K562 (cell line): ENCODE data around the gene SERHL2. TPM values are rescaled to one million over a fixed set of nuclear protein-coding genes. Genes with fewer than 3 reads are reported as not detected.

Source experiments
- ATAC-seq: fragments of 200-7000 bp; cut with Tn5 transposase; 3 replicates; pipeline ENCODE4 v1.9.1; 2020; ENCODE audit warnings: moderate library complexity
- BruUV-seq: library from RNA; stranded (reverse); fragments of 400-500 nt; replicated peaks from 2 replicates; lab custom pipeline; 2021; lab: Mats Ljungman, UMichigan
- CTCF ChIA-PET: fragments of 300-600 bp; formaldehyde crosslinking; extraction: SDS; loops from one replicate; lab custom pipeline; 2021; ENCODE audit warnings: low intra/inter-chr PET ratio; lab: Yijun Ruan, JAX
- POLR2A ChIA-PET: fragments of 300-600, 350-650 bp; sonication (Branson Sonifier 250); formaldehyde crosslinking; extraction: SDS; loops from one replicate; lab custom pipeline; 2021; ENCODE audit warnings: antibody characterized with exemption, inconsistent platforms; lab: Yijun Ruan, JAX
- DNase-seq, 4 experiments: peaks; one replicate each; pipeline versions ENCODE4 v3.0.0 to v3.0.0-alpha.2; 2011 to 2018; ENCODE audit warnings: low spot score in 3 of 4, mixed read lengths in 3 of 4; ENCODE audit errors: extremely low read depth in 1 of 4
- FAIRE-seq: peaks from 2 replicates; lab custom pipeline; 2011; peaks lifted over from hg19 to GRCh38; lab: Jason Lieb, UNC
- H2AFZ ChIP-seq: 2 replicates; pipeline ENCODE4 v1.6.0; 2011; ENCODE audit warnings: low read depth, low read length, control low read depth, inconsistent platforms
- H3K27ac ChIP-seq: fragments of 200-600 bp; 3 replicates; pipeline ENCODE4 v1.8.0; 2011; ENCODE audit warnings: low read depth, mild to moderate bottlenecking, control low read depth, inconsistent platforms, low read length, moderate library complexity, mixed read lengths; ENCODE audit errors: extremely low read depth
- H3K27me3 ChIP-seq, 2 experiments: fragments of 300-600 bp in 1 of 2; 2 replicates in 1 of 2; 3 replicates in 1 of 2; pipeline versions ENCODE4 v1.6.0 to v1.8.0; 2011; ENCODE audit warnings: inconsistent platforms in 2 of 2, low read length in 2 of 2, mild to moderate bottlenecking in 1 of 2, mixed read lengths in 1 of 2, moderate library complexity in 1 of 2; ENCODE audit not compliant: control insufficient read depth in 2 of 2, insufficient read depth in 2 of 2
- H3K36me3 ChIP-seq: fragments of 300-600 bp; 3 replicates; pipeline ENCODE4 v1.8.0; 2011; ENCODE audit warnings: mild to moderate bottlenecking, low read length, inconsistent platforms; ENCODE audit not compliant: control insufficient read depth, insufficient read depth
- H3K4me1 ChIP-seq, 2 experiments: fragments of 200-600 bp in 1 of 2; replicated peaks in 1 of 2; 2 replicates in 1 of 2; 3 replicates in 1 of 2; pipeline versions ENCODE4 v1.5.1 to v1.8.0; 2011; ENCODE audit warnings: inconsistent platforms in 2 of 2, low read length in 2 of 2, mild to moderate bottlenecking in 1 of 2, mixed read lengths in 1 of 2, moderate library complexity in 1 of 2; ENCODE audit not compliant: control insufficient read depth in 2 of 2, insufficient read depth in 2 of 2
- H3K4me2 ChIP-seq: 2 replicates; pipeline ENCODE4 v1.6.1; 2011; ENCODE audit warnings: low read length, control low read depth, inconsistent platforms, mixed read lengths; ENCODE audit not compliant: insufficient read depth
- H3K4me3 ChIP-seq: fragments of 200-600 bp; sonication (generic), shearing (Covaris generic); 2 replicates; pipeline ENCODE4 v1.5.1; 2016; ENCODE audit warnings: control low read depth, inconsistent platforms
- H3K79me2 ChIP-seq: fragments of 200-600 bp; 3 replicates; pipeline ENCODE4 v1.8.0; 2011; ENCODE audit warnings: low read length, inconsistent platforms; ENCODE audit not compliant: control insufficient read depth, insufficient read depth
- H3K9ac ChIP-seq, 2 experiments: 2 replicates each; pipeline versions ENCODE4 v1.6.0 to v1.6.1; 2011; ENCODE audit warnings: low read depth in 2 of 2, low read length in 2 of 2, control low read depth in 1 of 2, inconsistent platforms in 1 of 2, mild to moderate bottlenecking in 1 of 2, mixed read lengths in 1 of 2; ENCODE audit not compliant: insufficient read depth in 1 of 2
- H3K9me1 ChIP-seq: one replicate; pipeline ENCODE4 v1.6.0; 2011; ENCODE audit warnings: inconsistent platforms, mild to moderate bottlenecking, low read length, moderate library complexity; ENCODE audit not compliant: control insufficient read depth, insufficient read depth
- H3K9me3 ChIP-seq: replicated peaks from 2 replicates; pipeline ENCODE4 v1.5.1; 2011; ENCODE audit warnings: low read depth, low read length, inconsistent platforms; ENCODE audit not compliant: control insufficient read depth, insufficient read depth
- H4K20me1 ChIP-seq: replicated peaks from 2 replicates; pipeline ENCODE4 v1.6.1; 2011; ENCODE audit warnings: low read length, inconsistent platforms, mixed read lengths; ENCODE audit not compliant: control insufficient read depth, insufficient read depth
- HEY1 ChIP-seq: fragments of 250-450 bp; sonication (Bioruptor Pico); IDR thresholded peaks from 2 replicates; pipeline ENCODE4 v1.5.0; 2020; ENCODE audit warnings: mild to moderate bottlenecking, moderate library complexity, borderline replicate concordance
- MITF ChIP-seq: IDR thresholded peaks from 2 replicates; pipeline ENCODE4 v1.6.1; 2014; ENCODE audit warnings: antibody characterized with exemption
- MTA1 ChIP-seq: fragments of 450-650 bp; IDR thresholded peaks from 2 replicates; pipeline ENCODE4 v1.6.1; 2017; ENCODE audit warnings: borderline replicate concordance
- RCOR1 ChIP-seq, 2 experiments: IDR thresholded peaks; 2 replicates each; pipeline ENCODE4 v1.6.1; 2012; ENCODE audit warnings: low read depth in 2 of 2, low read length in 2 of 2, borderline replicate concordance in 1 of 2, improper control_type of control experiment in 1 of 2
- ZNF184 ChIP-seq: sonication (generic); formaldehyde crosslinking; IDR thresholded peaks from 2 replicates; pipeline ENCODE4 v1.5.0; 2020; ENCODE audit warnings: missing genetic modification reagents
- WGBS: fragments of 100-300 bp; shearing (Covaris generic); methylation state at CpG from one replicate; pipeline ENCODE4 v1.1.6; 2016; ENCODE audit warnings: low coverage, mixed read lengths; ENCODE audit not compliant: insufficient coverage; ENCODE audit errors: missing lambda C conversion rate; 5-methylcytosine and 5-hydroxymethylcytosine counted together
- in situ Hi-C: fragments of 300-500 bp; cut with MboI; formaldehyde crosslinking; loops from 4 replicates; pipeline ENCODE4 v1.15.0; 2018; ENCODE audit warnings: inconsistent platforms, mixed read lengths
- intact Hi-C: fragments of 100-400 bp; cut with micrococcal nuclease; formaldehyde crosslinking; loops from 2 replicates; pipeline ENCODE4 v1.14.2; 2022
- polyA plus RNA-seq, 8 experiments: library from polyadenylated mRNA; depleted of rRNA in 4 of 8; stranded (reverse) in 5 of 8; unstranded in 3 of 8; fragments of >200 nt; fragmentation: Nextera tagmentation in 2 of 8; fragmentation: Illumina TruSeq in 1 of 8; extraction: Ambion mirVana in 2 of 8; extraction: Trizol in 1 of 8; gene quantifications; 2 replicates each; pipeline versions ENCODE4 v1.2.1 to v1.2.3, GENCODE V29; 2011 to 2014; ENCODE audit warnings: inconsistent platforms in 1 of 8, missing spikeins in 1 of 8
- total RNA-seq, 7 experiments: library from RNA; depleted of rRNA in 6 of 7; stranded (reverse); fragments of >200 nt in 6 of 7; fragmentation: Illumina TruSeq in 2 of 7; extraction: Trizol in 2 of 7; gene quantifications; 2 replicates each; pipeline versions ENCODE4 v1.2.1 to v1.2.3, GENCODE V29; 2011 to 2021; ENCODE audit warnings: low replicate concordance in 1 of 7

SERHL2 gene
- total and polyA plus RNA-seq, 9 of the 15 experiments (the other 6 are each of a cell fraction or from before 2014, with no cell fraction given): 19.9 to 62.6 (median 25.2) TPM

- BruUV-seq: no TSS peak
- H3K27me3 ChIP-seq: no peaks in the 10 kb centered on the region
- no peak for FAIRE-seq
- DNase-seq: no peak
- no peak overlapping the region for H3K27ac ChIP-seq
- WGBS: 90% methylated on average over 11 of the region's 11 CpGs
- H3K79me2 ChIP-seq: peaks cover 89% of the 10 kb centered on the region
- no peak overlapping the region for H2AFZ ChIP-seq
- H3K9me3 ChIP-seq: no peaks in the 10 kb centered on the region
- peaks cover 7 to 10% of the 10 kb centered on the region in 2 experiments; a peak in 3 of 5 replicates for H3K4me1 ChIP-seq
- intact Hi-C loops: no loop called here
- ChIA-PET POLR2A (interaction anchor here (0.6 to 0.7 kb wide), 2 partner anchors 25 to 565 kb away, joined by 3 read pairs; no protein-coding TSS in a partner anchor), CTCF (no interaction called here)
- 0 out of 2 replicates have a peak, but pooled peaks cover 16% of the 10 kb centered on the region for H4K20me1 ChIP-seq
- H3K9me1 ChIP-seq: no peaks in the 10 kb centered on the region
- H3K4me2 ChIP-seq: no peak overlapping the region
- no peak for TF ChIP-seq MITF
- TF ChIP-seq MTA1: no peak
- TF ChIP-seq ZNF184 (CRISPR knock-in tag): no peak
- no peak for TF ChIP-seq HEY1 (CRISPR knock-in tag)
- no peak for TF ChIP-seq RCOR1 (IDR thresholded peaks at IDR 0.05; ENCODE audit: borderline replicate concordance in 1 of 2, low read depth in 2 of 2, low read length in 2 of 2)
- TF ChIP-seq, all 486 proteins: peak for 0
- no peak for ATAC-seq
- Histone ChIP-seq H3K36me3 (peaks cover 70% of the 10 kb centered on the region; the same call in 2 of the 3 replicates), H3K9ac (no peak overlapping the region), H3K4me3 (no peak overlapping the region)
- in situ Hi-C loops: no loop called here
Observed at GRCh38 chr22:42608136-42608822, 54.5 kb downstream of the SERHL2 start.
